Keratinocyte (primary cell): Measurements from ENCODE around the gene SERPINE1. TPM values are rescaled to one million over a fixed set of nuclear protein-coding genes. Genes with fewer than 3 reads are reported as not detected.

Experiments
- DNase-seq: peaks from one replicate; pipeline ENCODE4 v3.0.0-alpha.2; 2011; ENCODE audit warnings: low read depth, missing footprints, low spot score
- FAIRE-seq: peaks from 2 replicates; lab custom pipeline; 2011; peaks lifted over from hg19 to GRCh38; lab: Jason Lieb, UNC
- H2AFZ ChIP-seq: 2 replicates; pipeline ENCODE4 v1.6.0; 2012; ENCODE audit warnings: low read length, control low read depth, inconsistent platforms; ENCODE audit not compliant: control insufficient read depth
- H3K27ac ChIP-seq: 2 replicates; pipeline ENCODE4 v1.5.1; 2011; ENCODE audit warnings: low read length; ENCODE audit not compliant: control insufficient read depth, insufficient read depth
- H3K27me3 ChIP-seq: 3 replicates; pipeline ENCODE4 v1.6.0; 2011; ENCODE audit warnings: low read length; ENCODE audit not compliant: control insufficient read depth, insufficient read depth; ENCODE audit errors: extremely low read depth
- H3K36me3 ChIP-seq, 2 experiments: 2 replicates in 1 of 2; 3 replicates in 1 of 2; pipeline ENCODE4 v1.5.1; 2011; ENCODE audit warnings: low read length in 2 of 2, mild to moderate bottlenecking in 1 of 2; ENCODE audit not compliant: control insufficient read depth in 2 of 2, insufficient read depth in 2 of 2; ENCODE audit errors: extremely low read depth in 1 of 2
- H3K4me1 ChIP-seq: 3 replicates; pipeline ENCODE4 v1.5.1; 2011; ENCODE audit warnings: low read length; ENCODE audit not compliant: control insufficient read depth, insufficient read depth; ENCODE audit errors: extremely low read depth
- H3K4me2 ChIP-seq: 3 replicates; pipeline ENCODE4 v1.6.0; 2011; ENCODE audit warnings: low read depth, low read length; ENCODE audit not compliant: control insufficient read depth, insufficient read depth; ENCODE audit errors: extremely low read depth
- H3K4me3 ChIP-seq, 3 experiments: fragments of 200-600 bp in 1 of 3; sonication (generic) in 1 of 3; 2 replicates in 2 of 3; 3 replicates in 1 of 3; pipeline ENCODE4 v1.5.1; 2011 to 2016; ENCODE audit warnings: low read length in 3 of 3, mild to moderate bottlenecking in 3 of 3, control low read depth in 2 of 3, inconsistent platforms in 1 of 3, low read depth in 1 of 3, mixed read lengths in 1 of 3, mixed run types in 1 of 3, moderate library complexity in 1 of 3; ENCODE audit not compliant: control insufficient read depth in 2 of 3, insufficient read depth in 2 of 3; ENCODE audit errors: extremely low read depth in 1 of 3
- H3K79me2 ChIP-seq: 2 replicates; pipeline ENCODE4 v1.6.0; 2012; ENCODE audit warnings: low read length; ENCODE audit not compliant: control insufficient read depth, insufficient read depth
- H3K9ac ChIP-seq: 3 replicates; pipeline ENCODE4 v1.6.0; 2011; ENCODE audit warnings: low read length; ENCODE audit not compliant: control insufficient read depth, insufficient read depth; ENCODE audit errors: extremely low read depth
- H3K9me1 ChIP-seq: 3 replicates; pipeline ENCODE4 v1.6.0; 2011; ENCODE audit warnings: low read length; ENCODE audit not compliant: control insufficient read depth, insufficient read depth; ENCODE audit errors: extremely low read depth
- H3K9me3 ChIP-seq: 2 replicates; pipeline ENCODE4 v1.5.1; 2012; ENCODE audit warnings: low read depth, low read length; ENCODE audit not compliant: control insufficient read depth
- H4K20me1 ChIP-seq: 3 replicates; pipeline ENCODE4 v1.6.0; 2011; ENCODE audit warnings: low read length; ENCODE audit not compliant: control insufficient read depth, insufficient read depth; ENCODE audit errors: extremely low read depth
- EZH2 ChIP-seq: IDR thresholded peaks from one replicate; pipeline ENCODE4 v1.6.1; 2012; ENCODE audit warnings: inconsistent platforms, mild to moderate bottlenecking, low read length, moderate library complexity
- dilution Hi-C: fragments of 300-500 bp; cut with MboI; formaldehyde crosslinking; loops from one replicate; pipeline ENCODE4 v1.7.0; 2020; ENCODE audit warnings: low sequenced_read_pairs; ENCODE audit not compliant: extremely low pct_ligation_motif_present
- polyA plus RNA-seq, 5 experiments: library from polyadenylated mRNA; depleted of rRNA in 3 of 5; stranded (reverse) in 3 of 5; stranded (forward) in 1 of 5; unstranded in 1 of 5; fragments of >200 nt; gene quantifications; 1 replicate in 1 of 5; 2 replicates in 3 of 5; 3 replicates in 1 of 5; pipeline versions ENCODE4 v1.2.1 to v1.2.3, GENCODE V29; 2011 to 2012; ENCODE audit warnings: missing spikeins in 2 of 5, low read depth in 1 of 5, low replicate concordance in 1 of 5
- TF ChIP-seq, protein P1 (sequence below), 3 experiments: IDR thresholded peaks in 1 of 3; conservative IDR thresholded peaks in 1 of 3; optimal IDR thresholded peaks in 1 of 3; 2 replicates in 2 of 3; 3 replicates in 1 of 3; pipeline versions ENCODE3 to v1.5.1; 2011; ENCODE audit warnings: low read length in 3 of 3, mild to moderate bottlenecking in 3 of 3, moderate library complexity in 2 of 3, control low read depth in 1 of 3, inconsistent platforms in 1 of 3; ENCODE audit not compliant: insufficient read depth in 2 of 3; ENCODE audit errors: extremely low read depth in 1 of 3

The SERPINE1 gene
- polyA plus RNA-seq, 1 donor (not counting 4 experiments of a cell fraction or from before 2014, with no cell fraction given): 522 TPM

DNA sequence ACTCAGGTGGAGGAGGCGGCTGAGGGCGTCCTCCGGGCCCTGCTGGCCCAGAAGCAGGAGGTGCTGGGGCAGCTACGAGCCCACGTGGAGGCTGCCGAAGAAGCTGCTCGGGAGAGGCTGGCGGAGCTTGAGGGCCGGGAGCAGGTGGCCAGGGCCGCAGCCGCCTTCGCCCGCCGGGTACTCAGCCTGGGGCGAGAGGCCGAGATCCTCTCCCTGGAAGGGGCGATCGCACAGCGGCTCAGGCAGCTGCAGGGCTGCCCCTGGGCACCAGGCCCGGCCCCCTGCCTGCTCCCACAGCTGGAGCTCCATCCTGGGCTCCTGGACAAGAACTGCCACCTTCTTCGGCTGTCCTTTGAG is 38.9 kb upstream of the SERPINE1 start:
- DNase-seq (no peak), FAIRE-seq (no peak)
- Histone ChIP-seq H3K9ac (no peak overlapping the region), H3K9me1 (no peaks in the 10 kb centered on the region), H3K79me2 (peaks cover 44% of the 10 kb centered on the region), H3K27me3 (no peaks in the 10 kb centered on the region), H3K4me2 (no peak overlapping the region), H3K27ac (no peak overlapping the region), H2AFZ (no peak overlapping the region), H3K36me3 (peaks cover 6 to 8% of the 10 kb centered on the region in 2 experiments), H3K4me3 (no peak overlapping the region), H4K20me1 (no peaks in the 10 kb centered on the region), H3K4me1 (peaks cover 19% of the 10 kb centered on the region), H3K9me3 (no peaks in the 10 kb centered on the region)
- dilution Hi-C loops: no loop called here
- no peak for TF ChIP-seq EZH2
- TF ChIP-seq, protein P1, sequence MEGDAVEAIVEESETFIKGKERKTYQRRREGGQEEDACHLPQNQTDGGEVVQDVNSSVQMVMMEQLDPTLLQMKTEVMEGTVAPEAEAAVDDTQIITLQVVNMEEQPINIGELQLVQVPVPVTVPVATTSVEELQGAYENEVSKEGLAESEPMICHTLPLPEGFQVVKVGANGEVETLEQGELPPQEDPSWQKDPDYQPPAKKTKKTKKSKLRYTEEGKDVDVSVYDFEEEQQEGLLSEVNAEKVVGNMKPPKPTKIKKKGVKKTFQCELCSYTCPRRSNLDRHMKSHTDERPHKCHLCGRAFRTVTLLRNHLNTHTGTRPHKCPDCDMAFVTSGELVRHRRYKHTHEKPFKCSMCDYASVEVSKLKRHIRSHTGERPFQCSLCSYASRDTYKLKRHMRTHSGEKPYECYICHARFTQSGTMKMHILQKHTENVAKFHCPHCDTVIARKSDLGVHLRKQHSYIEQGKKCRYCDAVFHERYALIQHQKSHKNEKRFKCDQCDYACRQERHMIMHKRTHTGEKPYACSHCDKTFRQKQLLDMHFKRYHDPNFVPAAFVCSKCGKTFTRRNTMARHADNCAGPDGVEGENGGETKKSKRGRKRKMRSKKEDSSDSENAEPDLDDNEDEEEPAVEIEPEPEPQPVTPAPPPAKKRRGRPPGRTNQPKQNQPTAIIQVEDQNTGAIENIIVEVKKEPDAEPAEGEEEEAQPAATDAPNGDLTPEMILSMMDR (optimal IDR thresholded peaks at IDR 0.05 in 1 of 3, IDR thresholded peaks at IDR 0.05 in 1 of 3, conservative IDR thresholded peaks at IDR 0.05 in 1 of 3; ENCODE audit: extremely low read depth in 1 of 3, insufficient read depth in 2 of 3, low read length in 3 of 3): no peak

DNA sequence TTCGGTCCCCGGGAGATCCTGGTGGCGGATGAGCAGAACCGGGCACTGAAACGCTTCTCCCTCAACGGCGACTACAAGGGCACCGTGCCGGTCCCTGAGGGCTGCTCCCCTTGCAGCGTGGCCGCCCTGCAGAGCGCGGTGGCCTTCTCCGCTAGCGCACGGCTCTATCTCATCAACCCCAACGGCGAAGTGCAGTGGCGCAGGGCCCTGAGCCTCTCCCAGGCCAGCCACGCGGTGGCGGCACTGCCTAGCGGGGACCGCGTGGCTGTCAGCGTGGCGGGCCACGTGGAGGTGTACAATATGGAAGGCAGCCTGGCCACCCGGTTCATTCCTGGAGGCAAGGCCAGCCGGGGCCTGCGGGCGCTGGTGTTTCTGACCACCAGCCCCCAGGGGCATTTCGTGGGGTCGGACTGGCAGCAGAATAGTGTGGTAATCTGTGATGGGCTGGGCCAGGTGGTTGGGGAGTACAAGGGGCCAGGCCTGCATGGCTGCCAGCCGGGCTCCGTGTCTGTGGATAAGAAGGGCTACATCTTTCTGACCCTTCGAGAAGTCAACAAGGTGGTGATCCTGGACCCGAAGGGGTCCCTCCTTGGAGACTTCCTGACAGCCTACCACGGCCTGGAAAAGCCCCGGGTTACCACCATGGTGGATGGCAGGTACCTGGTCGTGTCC is 37.9 kb upstream of the SERPINE1 start:
- Histone ChIP-seq H3K36me3 (peaks cover 6 to 8% of the 10 kb centered on the region in 2 experiments), H3K9me3 (no peaks in the 10 kb centered on the region), H3K27me3 (no peaks in the 10 kb centered on the region), H3K4me2 (no peak overlapping the region), H4K20me1 (no peaks in the 10 kb centered on the region), H3K4me3 (no peak overlapping the region), H3K4me1 (peaks cover 25% of the 10 kb centered on the region), H3K9me1 (no peaks in the 10 kb centered on the region), H3K27ac (no peak overlapping the region), H3K79me2 (peaks cover 44% of the 10 kb centered on the region), H2AFZ (no peak overlapping the region), H3K9ac (no peak overlapping the region)
- no peak for FAIRE-seq
- TF ChIP-seq EZH2: no peak
- TF ChIP-seq, protein P1 (optimal IDR thresholded peaks at IDR 0.05 in 1 of 3, IDR thresholded peaks at IDR 0.05 in 1 of 3, conservative IDR thresholded peaks at IDR 0.05 in 1 of 3; ENCODE audit: extremely low read depth in 1 of 3, insufficient read depth in 2 of 3, low read length in 3 of 3): no peak
- dilution Hi-C loops: no loop called here
- no peak for DNase-seq
